Measurements from ENCODE around the gene SLC3A2.
"Not testable (repeated sequence)": the region's sequence is repeated elsewhere in the genome, so short reads cannot be mapped to it uniquely, and the experiment has no call there.

SLC3A2 gene

GRCh38 chr11:62933750-62934495 is 53.2 kb downstream of the SLC3A2 start:
- H3K36me3 Mint-ChIP-seq (ENCODE audit: low read depth) = no peaks in the 10 kb centered on the region
- no peak for DNase-seq

DNA sequence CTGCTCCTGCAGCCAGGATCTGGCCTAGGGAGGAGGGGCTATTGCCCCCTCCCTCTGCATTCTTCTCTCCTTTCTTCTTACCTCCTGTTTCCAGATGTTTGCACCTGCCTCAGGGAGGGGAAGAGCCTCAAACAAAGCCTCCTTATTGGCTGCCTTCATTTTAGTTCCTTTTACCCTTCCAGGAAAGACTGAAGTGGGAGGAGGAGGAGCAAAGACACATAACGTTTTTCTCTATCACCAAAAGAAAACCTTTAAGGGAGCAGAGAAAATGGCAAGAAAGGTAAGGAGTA is 53.7 kb downstream of the SLC3A2 start:
- no peak overlapping the region for H3K27ac Mint-ChIP-seq
- TF ChIP-seq CTCF (IDR thresholded peaks at IDR 0.05) = no peak
- peaks cover 16% of the 10 kb centered on the region for H3K9me3 Mint-ChIP-seq
- no peaks in the 10 kb centered on the region for H3K36me3 Mint-ChIP-seq (ENCODE audit: low read depth)
- peaks cover 13% of the 10 kb centered on the region for H3K4me1 Mint-ChIP-seq
- DNase-seq = no peak
- H3K4me3 Mint-ChIP-seq = no peak overlapping the region
- H3K27me3 Mint-ChIP-seq (ENCODE audit: low read depth, poor library complexity) = peaks cover 45% of the 10 kb centered on the region

More at GRCh38 chr11:62933750-62934495, 53.2 kb downstream of the SLC3A2 start:
- no peak overlapping the region for H3K27ac Mint-ChIP-seq
- H3K27me3 Mint-ChIP-seq (ENCODE audit: low read depth, poor library complexity) = peaks cover 50% of the 10 kb centered on the region
- H3K9me3 Mint-ChIP-seq = peaks cover 11% of the 10 kb centered on the region
- no peak overlapping the region for H3K4me3 Mint-ChIP-seq
- TF ChIP-seq CTCF (IDR thresholded peaks at IDR 0.05) = no peak
- H3K4me1 Mint-ChIP-seq = peaks cover 18% of the 10 kb centered on the region

DNA sequence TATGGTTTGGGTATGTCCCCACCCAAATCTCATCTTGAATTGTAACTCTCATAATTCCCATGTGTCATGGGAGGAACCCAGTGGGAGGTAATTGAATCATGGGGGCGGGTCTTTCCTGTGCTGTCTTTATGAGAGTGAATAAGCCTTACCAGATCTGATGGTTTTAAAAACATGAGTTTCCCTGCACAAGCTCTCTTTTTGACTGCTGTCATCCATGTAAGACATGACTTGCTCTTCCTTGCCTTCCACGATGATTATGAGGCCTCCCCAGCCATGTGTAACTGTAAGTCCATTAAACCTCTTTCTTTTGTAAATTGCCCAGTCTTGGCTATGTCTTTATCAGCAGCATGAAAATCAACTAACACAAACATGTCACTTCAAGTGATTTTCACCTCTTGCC is 56.8 kb downstream of the SLC3A2 start:
- not testable (repeated sequence) for H3K4me1 Mint-ChIP-seq; DNase-seq; H3K4me3 Mint-ChIP-seq; H3K36me3 Mint-ChIP-seq (ENCODE audit: low read depth); H3K27ac Mint-ChIP-seq
- Mint-ChIP-seq H3K27me3 (ENCODE audit: low read depth, poor library complexity) (peaks cover 39% of the 10 kb centered on the region), H3K9me3 (peaks cover 16% of the 10 kb centered on the region)
